ENCODE measurements around the gene MEGF11.

Gene MEGF11

DNA sequence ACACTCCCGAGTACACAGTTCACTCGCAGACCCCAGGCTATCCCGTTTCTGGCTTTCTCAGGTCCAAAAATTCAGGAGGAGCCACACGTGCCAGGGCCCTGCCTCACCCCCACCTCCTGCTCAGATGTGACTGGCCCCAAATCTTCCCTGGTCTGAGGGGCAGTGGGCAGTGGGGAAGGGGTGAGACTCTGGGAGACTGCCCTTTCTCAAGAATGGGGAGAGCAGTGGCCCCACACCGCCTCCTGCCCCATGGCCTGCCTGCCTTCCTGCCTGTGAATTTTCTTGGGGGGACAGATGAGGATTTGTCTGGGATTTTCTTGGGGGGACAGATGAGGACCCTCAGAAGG is 174.6 kb downstream of the MEGF11 start:
- DNase-seq (ENCODE audit: insufficient read length, low spot score) (no peak), FAIRE-seq (no peak)
- no peak for TF ChIP-seq TAF1 (IDR thresholded peaks at IDR 0.05; ENCODE audit: low read depth, low read length)
- no peak for TF ChIP-seq POLR2A (IDR thresholded peaks at IDR 0.05; ENCODE audit: low read depth, low read length)
- TF ChIP-seq PAX5 (IDR thresholded peaks at IDR 0.05; ENCODE audit: insufficient read depth, low read length, severe bottlenecking) = no peak
- no peak for TF ChIP-seq POLR2AphosphoS5 (IDR thresholded peaks at IDR 0.05; ENCODE audit: low read depth, low read length)
- TF ChIP-seq POU2F2 (IDR thresholded peaks at IDR 0.05; ENCODE audit: low read depth, low read length) = no peak
- no peak for TF ChIP-seq SPI1 (IDR thresholded peaks at IDR 0.05; ENCODE audit: low read depth, low read length)

DNA sequence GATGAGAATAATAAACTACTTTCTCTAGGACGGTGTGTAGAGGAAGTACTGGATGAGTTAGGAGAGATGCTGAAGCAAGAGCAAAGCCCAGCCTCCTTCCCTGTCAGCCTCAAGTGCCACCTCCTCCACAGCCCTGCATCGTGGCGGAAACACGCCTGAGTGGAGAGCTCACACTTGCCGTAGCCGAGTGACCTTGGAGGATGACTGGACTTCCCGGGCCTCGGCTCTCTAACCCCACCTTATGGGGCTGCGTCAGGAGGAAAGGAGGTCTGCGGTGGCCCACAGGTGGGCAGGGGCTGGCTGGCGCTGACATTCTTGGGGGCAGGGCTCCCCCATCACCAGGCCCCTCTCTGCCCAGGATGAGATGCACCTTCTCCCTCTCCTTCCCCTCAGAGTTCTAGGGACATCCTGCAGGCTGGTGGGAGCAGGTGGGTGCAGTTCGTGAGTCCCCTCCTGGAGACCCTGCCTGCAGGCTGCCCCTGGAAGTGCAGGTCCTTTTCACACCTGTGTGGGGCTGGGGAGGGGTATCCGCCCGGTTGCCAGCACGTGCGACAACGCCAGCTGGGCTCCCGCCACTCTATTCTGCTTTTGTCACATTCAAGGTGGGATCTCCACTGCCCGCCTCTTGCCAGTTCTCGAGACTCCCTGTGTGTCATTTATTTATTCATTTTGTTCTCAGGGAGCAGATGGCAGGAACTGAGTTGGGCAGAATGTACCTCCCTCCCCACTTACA is 175.2 kb downstream of the MEGF11 start:
- no peak for FAIRE-seq

DNA sequence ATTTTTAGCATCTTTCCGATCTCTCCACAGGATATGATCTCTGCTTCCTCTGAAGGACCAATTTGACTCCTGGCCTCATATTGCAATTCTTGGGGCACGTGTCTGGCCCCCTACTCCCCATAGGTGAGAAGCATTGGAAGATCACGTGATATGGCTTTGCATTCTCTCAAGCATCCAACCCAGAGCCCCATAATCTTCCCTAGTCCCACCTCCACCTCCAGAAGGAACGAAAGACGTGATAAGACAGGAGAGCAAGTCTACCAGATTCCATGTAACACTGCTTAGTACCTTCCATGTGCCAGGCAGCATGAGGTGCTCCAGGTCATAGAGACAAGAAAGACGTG is 176.3 kb downstream of the MEGF11 start:
- no peak for TF ChIP-seq PAX5 (IDR thresholded peaks at IDR 0.05; ENCODE audit: insufficient read depth, low read length, severe bottlenecking)
- TF ChIP-seq POLR2AphosphoS5 (IDR thresholded peaks at IDR 0.05; ENCODE audit: low read depth, low read length) = no peak
- TF ChIP-seq POU2F2 (IDR thresholded peaks at IDR 0.05; ENCODE audit: low read depth, low read length) = no peak
- TF ChIP-seq POLR2A (IDR thresholded peaks at IDR 0.05; ENCODE audit: low read depth, low read length) = no peak
- TF ChIP-seq TAF1 (IDR thresholded peaks at IDR 0.05; ENCODE audit: low read depth, low read length) = no peak
- no peak for TF ChIP-seq SPI1 (IDR thresholded peaks at IDR 0.05; ENCODE audit: low read depth, low read length)
- FAIRE-seq (no peak), DNase-seq (ENCODE audit: insufficient read length, low spot score) (no peak)

More for the DNA sequence above, 175.2 kb downstream of the MEGF11 start:
- TF ChIP-seq POLR2AphosphoS5 (IDR thresholded peaks at IDR 0.05; ENCODE audit: low read depth, low read length) (no peak), PAX5 (IDR thresholded peaks at IDR 0.05; ENCODE audit: insufficient read depth, low read length, severe bottlenecking) (no peak), POLR2A (IDR thresholded peaks at IDR 0.05; ENCODE audit: low read depth, low read length) (no peak)
- DNase-seq (ENCODE audit: insufficient read length, low spot score) = no peak

DNA sequence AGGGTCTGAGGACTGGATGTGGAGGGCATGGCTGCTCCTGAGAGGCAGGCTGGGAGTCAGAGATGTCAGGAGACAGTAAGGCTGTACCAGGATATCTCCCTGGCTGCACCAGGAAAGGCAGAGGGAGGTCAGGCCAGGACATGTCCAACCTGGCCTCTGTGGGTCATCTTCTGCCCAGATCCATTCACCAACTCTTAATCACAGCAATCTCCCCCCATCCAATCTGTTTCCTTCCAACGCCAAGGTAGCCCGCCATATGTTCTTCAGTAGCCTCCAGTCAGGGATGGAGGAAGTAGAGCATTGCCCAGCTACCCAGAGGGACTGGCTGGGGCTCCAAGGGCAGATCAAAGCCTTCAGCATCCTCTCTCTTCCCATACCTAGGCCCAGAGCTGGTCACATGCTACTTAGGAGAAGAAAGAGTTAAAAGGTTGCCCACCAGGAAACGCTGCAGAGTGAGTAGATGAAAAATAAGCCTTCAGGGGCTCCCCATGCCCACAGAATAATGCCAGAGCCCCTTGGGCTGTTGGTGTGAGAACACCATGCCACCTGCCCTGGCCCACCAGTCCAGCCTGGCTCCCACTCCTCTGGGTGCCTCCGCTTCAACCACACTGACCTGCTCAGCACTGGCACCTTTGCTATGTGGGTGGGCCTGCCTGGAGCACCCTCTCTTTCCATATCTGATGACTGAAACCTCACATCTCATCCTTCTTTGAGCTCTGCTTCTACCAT is 176.8 kb downstream of the MEGF11 start:
- no peak for TF ChIP-seq PAX5 (IDR thresholded peaks at IDR 0.05; ENCODE audit: insufficient read depth, low read length, severe bottlenecking)
- TF ChIP-seq TAF1 (IDR thresholded peaks at IDR 0.05; ENCODE audit: low read depth, low read length) = no peak
- TF ChIP-seq POLR2A (IDR thresholded peaks at IDR 0.05; ENCODE audit: low read depth, low read length) = no peak
- no peak for TF ChIP-seq SPI1 (IDR thresholded peaks at IDR 0.05; ENCODE audit: low read depth, low read length)
- TF ChIP-seq POLR2AphosphoS5 (IDR thresholded peaks at IDR 0.05; ENCODE audit: low read depth, low read length) = no peak
- TF ChIP-seq POU2F2 (IDR thresholded peaks at IDR 0.05; ENCODE audit: low read depth, low read length) = no peak
- DNase-seq (ENCODE audit: insufficient read length, low spot score) (no peak), FAIRE-seq (no peak)

DNA sequence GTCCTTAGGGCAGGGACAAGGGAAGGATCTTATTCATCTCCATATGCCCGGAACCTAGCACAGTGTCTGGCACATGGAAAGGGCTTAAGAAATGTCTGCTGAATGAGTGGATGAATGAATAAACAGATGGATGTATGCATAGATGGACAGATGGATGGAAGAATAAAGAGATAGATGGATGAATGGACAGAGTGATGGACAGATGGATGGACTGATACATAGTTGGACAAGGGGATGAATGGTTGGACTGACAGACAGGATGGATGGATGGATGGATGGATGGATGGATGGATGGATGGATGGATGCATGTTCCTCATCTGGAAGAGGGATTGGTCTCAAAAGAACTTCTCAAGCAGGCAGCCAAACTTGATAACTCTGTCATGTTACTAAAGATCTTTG is 177.6 kb downstream of the MEGF11 start:
- TF ChIP-seq SPI1 (IDR thresholded peaks at IDR 0.05; ENCODE audit: low read depth, low read length) = no peak
- no peak for TF ChIP-seq POLR2A (IDR thresholded peaks at IDR 0.05; ENCODE audit: low read depth, low read length)
- no peak for TF ChIP-seq POU2F2 (IDR thresholded peaks at IDR 0.05; ENCODE audit: low read depth, low read length)
- no peak for TF ChIP-seq TAF1 (IDR thresholded peaks at IDR 0.05; ENCODE audit: low read depth, low read length)
- TF ChIP-seq POLR2AphosphoS5 (IDR thresholded peaks at IDR 0.05; ENCODE audit: low read depth, low read length) = no peak
- no peak for TF ChIP-seq PAX5 (IDR thresholded peaks at IDR 0.05; ENCODE audit: insufficient read depth, low read length, severe bottlenecking)
- FAIRE-seq = no peak

DNA sequence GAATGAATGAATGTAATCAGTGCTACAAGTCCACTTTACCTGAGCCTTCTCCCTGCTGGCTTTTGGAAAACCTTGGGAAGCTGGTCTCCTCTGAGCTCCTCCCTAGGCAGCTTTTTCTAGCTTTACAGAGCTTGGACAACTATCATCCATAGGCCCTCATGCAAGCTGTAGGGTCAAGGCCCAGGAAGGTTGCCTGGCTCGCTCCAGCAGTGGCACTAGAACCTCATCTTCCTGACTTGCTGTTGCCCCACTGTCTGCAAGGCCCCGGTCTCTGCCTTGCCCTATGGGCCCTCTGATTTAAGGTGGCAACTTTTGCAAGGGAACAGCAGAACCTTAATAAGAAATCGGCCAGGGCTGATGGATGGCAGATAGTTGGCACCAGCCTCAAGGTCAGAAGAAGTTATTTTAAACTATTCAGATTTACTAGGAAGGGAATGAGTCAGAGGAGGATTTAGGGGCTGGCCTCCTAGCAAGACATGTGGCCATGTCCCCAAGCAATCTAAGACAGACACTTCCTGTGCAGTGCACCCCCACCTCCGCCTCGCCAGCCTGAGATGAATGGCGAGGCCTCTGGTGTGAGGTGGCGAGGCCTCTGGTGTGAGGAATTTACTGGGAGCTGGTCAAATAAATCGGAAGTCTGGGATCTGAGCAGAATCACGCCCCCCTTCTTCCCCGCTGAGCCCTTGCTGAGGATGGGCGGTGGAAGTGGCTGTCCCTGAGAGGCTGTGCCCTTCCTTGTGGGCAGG is 180.8 kb downstream of the MEGF11 start:
- TF ChIP-seq TAF1 (IDR thresholded peaks at IDR 0.05; ENCODE audit: low read depth, low read length) (no peak), PAX5 (IDR thresholded peaks at IDR 0.05; ENCODE audit: insufficient read depth, low read length, severe bottlenecking) (no peak), SPI1 (IDR thresholded peaks at IDR 0.05; ENCODE audit: low read depth, low read length) (no peak), POLR2A (IDR thresholded peaks at IDR 0.05; ENCODE audit: low read depth, low read length) (no peak), POLR2AphosphoS5 (IDR thresholded peaks at IDR 0.05; ENCODE audit: low read depth, low read length) (no peak)
- FAIRE-seq (no peak), DNase-seq (ENCODE audit: insufficient read length, low spot score) (no peak)

More for the DNA sequence above, 177.6 kb downstream of the MEGF11 start:
- DNase-seq (ENCODE audit: insufficient read length, low spot score) = no peak

DNA sequence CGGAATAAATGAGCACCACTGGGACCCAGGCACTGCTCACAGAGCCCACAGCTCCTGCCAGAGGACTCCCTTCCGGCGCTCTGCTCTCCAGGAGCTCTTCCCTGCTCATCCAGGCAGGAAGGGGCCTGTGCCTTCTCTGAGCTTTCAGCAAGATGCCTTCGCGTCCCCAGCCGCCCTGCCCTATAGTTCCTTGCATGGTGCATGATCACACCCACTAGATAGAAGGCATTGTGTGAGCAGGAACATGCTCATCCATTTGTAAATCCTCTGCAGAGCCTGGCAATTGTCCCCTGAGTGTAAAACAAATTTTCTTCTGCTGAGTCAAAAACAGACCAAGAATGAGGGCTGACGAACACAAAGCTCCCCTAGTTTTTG is 181.6 kb downstream of the MEGF11 start:
- no peak for FAIRE-seq
- TF ChIP-seq POLR2AphosphoS5 (IDR thresholded peaks at IDR 0.05; ENCODE audit: low read depth, low read length) (no peak), TAF1 (IDR thresholded peaks at IDR 0.05; ENCODE audit: low read depth, low read length) (no peak), POLR2A (IDR thresholded peaks at IDR 0.05; ENCODE audit: low read depth, low read length) (no peak), SPI1 (IDR thresholded peaks at IDR 0.05; ENCODE audit: low read depth, low read length) (no peak), POU2F2 (IDR thresholded peaks at IDR 0.05; ENCODE audit: low read depth, low read length) (no peak), PAX5 (IDR thresholded peaks at IDR 0.05; ENCODE audit: insufficient read depth, low read length, severe bottlenecking) (no peak)
- DNase-seq (ENCODE audit: insufficient read length, low spot score) = no peak

DNA sequence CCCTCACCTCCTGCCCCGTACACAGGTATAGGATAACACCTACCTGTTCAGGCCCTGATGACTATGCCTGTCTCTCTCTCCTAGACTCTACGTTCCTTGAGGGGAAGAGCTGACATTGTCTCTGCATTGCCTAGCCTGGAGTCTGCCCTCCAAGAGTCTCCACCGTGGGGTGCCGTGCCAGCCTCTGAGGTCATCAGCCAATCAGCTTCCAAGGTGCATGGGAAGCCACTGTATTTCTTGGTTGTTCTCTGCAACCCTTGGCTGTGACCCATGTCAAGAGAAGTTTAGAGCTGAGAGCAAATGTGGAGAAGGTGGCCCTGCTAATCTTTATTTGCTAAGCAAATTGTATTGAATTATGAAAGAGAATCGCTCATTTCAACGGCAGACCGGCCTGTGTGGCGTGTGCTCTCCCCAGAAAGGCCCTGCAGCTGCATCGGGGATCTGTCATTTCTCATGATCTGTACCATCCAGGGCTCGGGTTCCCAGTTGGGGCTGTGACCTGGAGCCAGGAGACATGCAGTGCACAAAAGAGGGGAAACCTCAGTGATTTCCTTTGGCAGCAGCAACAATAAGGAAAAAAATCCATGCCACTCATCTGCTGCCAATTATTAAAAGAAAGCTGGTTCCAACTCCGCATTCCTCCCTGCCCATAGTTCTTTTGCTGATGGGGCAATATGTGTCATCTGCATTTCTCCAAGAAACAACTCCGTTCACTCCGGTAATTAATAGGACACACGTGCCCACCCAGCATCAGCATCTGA is 182.2 kb downstream of the MEGF11 start:
- FAIRE-seq (no peak), DNase-seq (ENCODE audit: insufficient read length, low spot score) (no peak)
- no peak for TF ChIP-seq POLR2AphosphoS5 (IDR thresholded peaks at IDR 0.05; ENCODE audit: low read depth, low read length)
- TF ChIP-seq POLR2A (IDR thresholded peaks at IDR 0.05; ENCODE audit: low read depth, low read length) = no peak
- TF ChIP-seq SPI1 (IDR thresholded peaks at IDR 0.05; ENCODE audit: low read depth, low read length) = no peak
- TF ChIP-seq PAX5 (IDR thresholded peaks at IDR 0.05; ENCODE audit: insufficient read depth, low read length, severe bottlenecking) = no peak
- no peak for TF ChIP-seq POU2F2 (IDR thresholded peaks at IDR 0.05; ENCODE audit: low read depth, low read length)
- no peak for TF ChIP-seq TAF1 (IDR thresholded peaks at IDR 0.05; ENCODE audit: low read depth, low read length)

Measured in GM12891 (cell line).